HL-60 (cell line): ENCODE results near the gene FAM83D.

ENCODE experiments used
- POLR2AphosphoS5 ChIP-seq: IDR thresholded peaks from 2 replicates; pipeline ENCODE4 v1.6.1; 2012; ENCODE audit warnings: low read depth
- TF ChIP-seq, protein P1 (sequence below): IDR thresholded peaks from one replicate; pipeline ENCODE4 v1.5.1; 2011; ENCODE audit warnings: low read length, control low read depth, inconsistent platforms; ENCODE audit not compliant: insufficient read depth

DNA sequence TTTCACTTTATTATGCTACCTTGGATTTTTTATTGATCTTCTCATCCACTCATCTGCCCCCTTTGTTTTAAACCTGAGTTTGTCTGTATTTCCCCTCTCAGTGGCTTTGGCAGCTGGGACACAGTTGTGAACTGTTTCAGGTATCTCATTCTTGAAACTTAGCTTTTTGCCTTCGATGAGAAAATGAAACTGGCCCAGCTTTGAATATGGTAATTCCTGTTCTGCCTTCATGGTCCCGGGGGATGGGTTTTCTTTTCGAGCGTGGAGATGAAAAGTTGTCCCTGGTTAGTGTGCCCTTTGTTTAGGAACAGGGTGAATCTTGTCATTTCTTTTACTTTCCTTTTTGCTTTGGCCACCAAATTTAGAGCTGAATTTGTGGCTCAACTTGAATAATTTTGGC lies 61.6 kb downstream of the FAM83D start:
- TF ChIP-seq, protein P1, sequence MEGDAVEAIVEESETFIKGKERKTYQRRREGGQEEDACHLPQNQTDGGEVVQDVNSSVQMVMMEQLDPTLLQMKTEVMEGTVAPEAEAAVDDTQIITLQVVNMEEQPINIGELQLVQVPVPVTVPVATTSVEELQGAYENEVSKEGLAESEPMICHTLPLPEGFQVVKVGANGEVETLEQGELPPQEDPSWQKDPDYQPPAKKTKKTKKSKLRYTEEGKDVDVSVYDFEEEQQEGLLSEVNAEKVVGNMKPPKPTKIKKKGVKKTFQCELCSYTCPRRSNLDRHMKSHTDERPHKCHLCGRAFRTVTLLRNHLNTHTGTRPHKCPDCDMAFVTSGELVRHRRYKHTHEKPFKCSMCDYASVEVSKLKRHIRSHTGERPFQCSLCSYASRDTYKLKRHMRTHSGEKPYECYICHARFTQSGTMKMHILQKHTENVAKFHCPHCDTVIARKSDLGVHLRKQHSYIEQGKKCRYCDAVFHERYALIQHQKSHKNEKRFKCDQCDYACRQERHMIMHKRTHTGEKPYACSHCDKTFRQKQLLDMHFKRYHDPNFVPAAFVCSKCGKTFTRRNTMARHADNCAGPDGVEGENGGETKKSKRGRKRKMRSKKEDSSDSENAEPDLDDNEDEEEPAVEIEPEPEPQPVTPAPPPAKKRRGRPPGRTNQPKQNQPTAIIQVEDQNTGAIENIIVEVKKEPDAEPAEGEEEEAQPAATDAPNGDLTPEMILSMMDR: no peak
- TF ChIP-seq POLR2AphosphoS5: no peak
